ENCODE results near the gene ZDHHC11B. TPM values are rescaled to one million over a fixed set of nuclear protein-coding genes. Genes with fewer than 3 reads are reported as not detected.
"Not testable (repeated sequence)": the region's sequence is repeated elsewhere in the genome, so short reads cannot be mapped to it uniquely, and the experiment has no call there.

ZDHHC11B gene
- total RNA-seq, 1 experiment from 2014 or later, result not detected

GRCh38 chr5:686172-686523, 98.4 kb downstream of the ZDHHC11B start:
- DNase-seq (ENCODE audit: low read depth), result not testable (repeated sequence)

DNA sequence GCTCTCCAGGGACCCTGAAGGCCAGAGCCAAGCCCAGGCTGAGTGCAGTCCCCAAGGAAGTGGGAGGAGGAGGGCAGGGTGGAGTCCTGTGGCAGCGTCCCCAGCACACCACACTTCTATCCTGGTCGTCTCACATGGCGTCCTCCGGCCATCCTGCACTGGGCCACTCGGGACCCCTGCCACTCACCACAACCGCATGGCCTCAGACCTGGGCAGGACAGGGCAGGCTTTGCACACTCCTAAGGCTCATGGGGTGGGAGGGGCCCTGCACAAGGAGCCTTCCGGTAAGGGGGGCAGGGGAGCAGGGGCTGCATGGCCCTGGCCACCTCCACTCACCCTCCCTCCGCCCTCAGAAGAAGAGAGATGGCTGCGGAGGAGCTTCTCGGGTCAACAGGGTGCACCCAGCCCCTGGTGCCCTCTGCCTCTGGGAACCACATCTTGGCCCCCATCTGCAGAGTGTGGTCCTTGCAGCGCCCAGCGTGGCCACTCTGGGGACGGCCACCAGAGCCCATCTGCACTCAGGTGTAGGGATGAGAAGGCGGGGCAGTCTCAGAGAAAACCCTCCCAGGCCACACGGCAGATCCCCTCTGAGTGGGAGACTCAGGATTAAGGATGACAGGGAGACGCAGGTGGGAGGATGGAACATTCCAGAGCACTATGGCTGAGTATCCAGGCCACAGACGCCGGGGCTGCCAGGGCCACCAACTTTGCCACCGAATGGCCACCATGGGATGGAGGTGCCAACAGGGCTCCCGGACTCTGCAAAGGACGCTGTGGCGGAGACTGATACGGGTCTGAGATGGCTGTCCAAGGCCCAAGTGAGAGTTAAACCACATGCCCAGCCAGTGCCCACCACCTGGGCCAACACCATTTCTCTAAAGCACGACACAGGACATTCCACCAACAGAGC, 99.0 kb downstream of the ZDHHC11B start:
- no peak for DNase-seq (ENCODE audit: low read depth)

DNA sequence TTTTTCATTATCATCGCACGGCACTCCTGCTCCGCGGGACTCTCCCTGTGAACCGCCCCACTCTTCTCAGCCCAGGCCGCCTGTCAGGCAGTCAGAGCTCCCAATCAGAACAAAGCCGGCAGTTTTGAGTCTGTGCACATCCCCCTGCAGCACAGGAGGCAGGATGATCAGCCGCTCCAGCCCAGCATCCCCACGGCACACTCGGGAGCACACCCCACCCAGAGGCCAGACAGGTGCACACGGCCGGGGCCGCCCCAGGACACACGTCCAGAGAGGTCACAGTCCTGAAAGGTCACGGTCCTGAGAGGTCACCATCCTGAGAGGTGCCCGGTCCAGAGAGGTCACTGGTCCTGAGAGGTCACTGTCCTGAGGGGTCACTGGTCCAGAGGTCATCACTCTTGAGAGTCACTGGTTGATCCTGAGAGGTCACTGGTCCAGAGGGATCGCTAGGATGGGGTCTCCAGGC, 99.7 kb downstream of the ZDHHC11B start:
- DNase-seq (ENCODE audit: low read depth), result no peak

- no peak for DNase-seq (ENCODE audit: low read depth)
These were observed 100.7 kb downstream of the ZDHHC11B start for GRCh38 chr5:683551-684481.

DNA sequence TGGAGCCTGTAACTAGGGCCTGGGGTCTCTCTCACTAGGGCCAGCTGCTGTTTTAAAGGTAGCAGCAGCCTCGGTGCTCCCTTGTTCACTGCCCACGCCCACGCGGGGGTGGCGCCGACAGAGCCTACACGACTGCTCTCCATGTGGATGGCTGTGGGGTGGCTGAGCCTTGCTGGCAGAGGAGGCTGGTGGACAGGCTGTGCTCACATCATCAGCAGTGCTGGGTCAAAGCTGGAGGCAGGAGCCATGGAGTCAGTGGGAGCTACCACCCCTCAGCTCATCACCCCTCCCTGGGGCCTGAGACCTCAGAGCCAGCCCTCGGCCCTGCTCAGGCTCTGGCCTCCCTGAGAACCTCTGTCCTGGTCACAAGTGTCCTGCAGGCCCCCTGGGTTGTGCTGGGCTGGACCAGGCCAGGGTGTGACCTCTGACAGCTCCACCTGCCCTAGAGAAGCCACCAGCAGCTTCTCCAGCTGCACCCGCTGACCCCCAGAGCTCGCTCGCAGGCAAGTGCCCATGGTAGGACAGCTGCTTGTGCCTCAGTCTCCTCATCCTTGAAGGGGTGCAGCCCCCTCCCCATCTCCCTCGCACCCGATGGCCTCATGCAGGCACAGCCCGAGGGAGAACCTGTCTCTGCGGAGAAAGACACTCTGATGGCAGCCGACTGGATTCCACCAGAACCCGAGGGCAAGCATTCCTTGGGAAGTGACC, 101.7 kb downstream of the ZDHHC11B start:
- not testable (repeated sequence) for DNase-seq (ENCODE audit: low read depth)

DNA sequence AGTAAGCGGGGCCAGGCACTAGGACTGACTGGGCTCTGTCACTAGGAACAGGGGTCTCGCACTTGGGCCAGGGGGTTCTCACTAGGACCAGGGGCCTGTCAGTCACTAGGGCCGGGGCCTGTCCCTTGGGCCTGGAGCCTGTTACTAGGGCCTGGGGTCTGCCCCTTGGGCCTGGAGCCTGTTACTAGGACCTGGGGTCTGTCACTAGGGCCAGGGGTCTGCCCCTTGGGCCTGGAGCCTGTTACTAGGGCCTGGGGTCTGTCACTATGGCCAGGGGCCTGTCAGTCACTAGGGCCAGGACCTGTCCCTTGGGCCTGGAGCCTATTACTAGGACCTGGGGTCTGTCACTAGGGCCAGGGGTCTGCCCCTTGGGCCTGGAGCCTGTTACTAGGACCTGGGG, 102.3 kb downstream of the ZDHHC11B start:
- not testable (repeated sequence) for DNase-seq (ENCODE audit: low read depth)

GRCh38 chr5:681317-682191, 103.0 kb downstream of the ZDHHC11B start:
- not testable (repeated sequence) for DNase-seq (ENCODE audit: low read depth)

- not testable (repeated sequence) for DNase-seq (ENCODE audit: low read depth)
These were observed 103.7 kb downstream of the ZDHHC11B start for GRCh38 chr5:680836-681235.

DNA sequence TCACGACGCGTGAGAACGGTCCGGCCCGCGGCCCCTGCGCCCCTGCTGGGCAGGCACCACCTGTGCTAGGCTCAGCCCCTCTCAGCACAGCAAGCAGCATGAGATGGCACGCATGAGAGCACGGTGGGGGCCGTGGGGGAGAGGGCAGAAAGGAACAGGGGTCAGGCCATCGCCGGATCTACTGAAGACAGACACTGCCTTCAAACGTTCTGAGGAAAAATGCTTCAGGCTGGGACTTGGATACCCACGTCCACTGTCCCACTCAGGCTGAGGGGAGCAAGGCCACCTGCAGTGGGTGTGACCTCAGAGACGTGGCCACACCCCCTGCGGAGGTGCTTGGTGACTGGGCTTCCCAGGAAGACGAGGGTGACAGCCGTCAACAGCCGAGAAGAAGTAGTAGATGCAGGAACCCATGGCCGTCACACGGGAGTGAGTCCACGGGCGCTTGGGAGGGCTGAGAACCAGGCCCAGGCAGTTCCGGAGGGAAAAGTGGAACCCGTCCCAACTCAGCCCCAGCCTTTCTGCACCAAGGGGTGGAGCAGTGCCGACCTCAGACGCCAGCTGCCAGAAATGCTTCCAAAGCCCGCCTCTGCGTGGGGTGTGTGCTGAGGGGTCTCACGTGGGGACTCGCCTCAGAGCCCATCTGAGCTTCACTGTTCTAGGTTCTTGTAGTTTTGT, 104.3 kb downstream of the ZDHHC11B start:
- not testable (repeated sequence) for DNase-seq (ENCODE audit: low read depth)

GRCh38 chr5:679166-679895, 105.2 kb downstream of the ZDHHC11B start:
- DNase-seq (ENCODE audit: low read depth), result not testable (repeated sequence)

DNA sequence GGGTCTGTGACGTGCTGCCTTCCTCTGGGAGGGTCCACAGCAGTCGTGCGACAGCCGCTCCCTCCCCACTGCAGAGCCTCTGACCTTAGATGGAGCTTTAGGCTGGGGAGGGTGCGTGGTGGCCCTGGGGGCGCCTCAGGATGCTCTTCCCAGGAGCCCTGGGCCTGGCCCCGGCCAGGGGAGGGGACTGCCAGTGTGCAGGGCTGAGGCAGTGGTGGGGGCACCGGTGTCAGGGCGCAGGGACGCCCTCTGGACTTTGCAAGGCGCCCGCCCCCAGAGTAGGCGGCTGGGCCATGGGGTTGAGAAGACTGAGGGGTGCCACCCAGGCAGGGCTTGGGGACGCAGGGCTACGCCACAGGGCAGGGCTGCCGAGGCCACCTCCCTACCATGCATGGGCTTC, 106.0 kb downstream of the ZDHHC11B start:
- not testable (repeated sequence) for DNase-seq (ENCODE audit: low read depth)

DNA sequence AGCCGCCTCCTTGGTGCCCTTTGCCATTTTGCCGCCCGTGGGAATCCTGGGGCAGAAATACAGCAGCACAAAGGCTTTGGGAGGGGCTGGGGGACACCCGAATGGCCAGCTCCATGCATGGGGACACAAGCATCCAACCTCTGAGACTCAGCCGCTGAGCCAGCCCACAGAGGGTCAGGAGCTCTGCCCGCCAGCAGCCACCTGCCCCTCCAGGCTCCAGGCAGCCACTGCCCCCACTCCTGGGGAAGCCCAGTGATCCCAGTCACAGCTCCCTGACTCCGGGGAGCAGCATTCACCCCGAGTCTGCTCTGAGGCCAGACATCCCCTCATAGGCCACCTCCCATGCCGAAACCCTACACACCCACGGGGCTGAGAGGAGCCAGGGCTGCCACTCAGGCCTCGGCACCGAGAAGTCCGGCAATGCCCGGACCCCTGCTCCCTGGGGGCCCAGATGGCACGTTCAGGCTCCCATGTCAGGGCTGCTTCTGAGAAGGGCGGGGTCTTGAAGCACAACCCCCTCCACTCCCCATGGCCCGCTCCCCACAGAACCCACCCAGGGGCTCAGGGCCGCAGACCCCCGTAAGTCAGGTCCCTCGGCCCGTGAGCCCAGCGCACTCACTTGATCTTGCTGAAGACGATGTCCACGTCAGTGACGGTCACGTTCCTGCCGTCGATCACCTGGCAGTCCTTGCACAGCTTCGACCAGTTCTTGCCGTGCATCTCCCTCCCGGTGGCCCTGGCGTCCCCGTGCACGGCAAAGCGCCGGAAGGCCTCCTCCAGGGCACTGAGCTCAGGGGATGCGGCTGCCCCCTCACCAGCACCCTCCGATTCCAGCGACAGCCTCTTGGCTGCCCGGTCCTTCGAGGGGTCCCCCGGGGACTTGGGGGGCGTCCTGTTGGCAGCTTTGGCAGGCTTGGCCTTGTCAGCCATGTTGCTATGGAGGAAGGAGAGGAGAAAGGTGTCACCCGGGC, 107.1 kb downstream of the ZDHHC11B start:
- no peak for DNase-seq (ENCODE audit: low read depth)

DNA sequence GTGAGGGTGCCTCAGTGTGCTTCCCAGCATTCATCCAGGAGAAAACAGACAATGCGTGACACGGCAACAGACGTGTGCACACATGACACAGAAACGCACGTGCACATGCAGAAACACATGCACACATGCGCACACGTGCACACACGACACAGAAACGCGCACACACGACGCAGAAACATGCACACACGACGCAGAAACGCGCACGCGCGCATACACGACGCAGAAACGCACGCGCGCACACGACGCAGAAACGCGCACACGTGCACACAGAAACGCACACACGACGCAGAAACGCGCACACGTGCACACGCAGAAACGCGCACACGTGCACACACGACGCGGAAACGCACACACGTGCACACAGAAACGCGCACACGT, 107.8 kb downstream of the ZDHHC11B start:
- no peak for DNase-seq (ENCODE audit: low read depth)

- DNase-seq (ENCODE audit: low read depth), result no peak
These were observed 108.4 kb downstream of the ZDHHC11B start for GRCh38 chr5:675871-676698.

DNA sequence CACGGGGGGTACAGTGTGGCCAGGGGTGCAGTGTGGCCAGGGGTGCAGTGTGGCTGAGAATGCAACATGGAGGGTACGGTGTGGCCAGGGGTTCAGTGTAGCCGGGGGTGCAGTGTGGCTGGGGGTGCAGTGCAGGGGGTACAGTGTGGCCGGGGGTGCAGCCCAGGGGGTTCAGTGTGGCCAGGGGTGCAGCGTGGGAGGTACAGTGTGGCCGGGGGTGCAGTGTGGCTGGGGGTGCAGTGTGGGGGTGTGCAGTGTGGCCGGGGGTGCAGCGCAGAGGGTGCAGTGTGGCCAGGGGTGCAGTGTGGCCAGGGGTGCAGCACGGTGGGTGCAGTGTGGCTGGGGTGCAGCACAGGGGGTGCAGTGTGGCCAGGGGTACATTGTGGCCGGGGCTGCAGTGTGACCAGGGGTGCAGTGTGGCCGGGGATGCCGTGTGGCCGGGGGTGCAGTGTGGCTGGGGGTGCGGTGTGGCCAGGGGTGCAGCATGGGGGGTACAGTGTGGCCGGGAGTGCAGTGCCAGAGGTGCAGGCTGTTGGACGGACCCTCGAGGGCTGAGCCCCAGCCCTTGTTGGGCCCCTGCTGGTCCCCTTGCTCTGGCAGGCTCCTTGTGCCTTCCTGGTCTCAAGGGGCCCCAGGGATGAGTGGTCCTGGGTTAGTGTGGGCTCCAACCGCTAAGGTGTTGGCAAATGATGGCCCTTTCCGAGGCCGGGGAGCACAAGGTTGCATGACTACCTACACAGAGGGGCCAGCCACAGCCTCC, 109.2 kb downstream of the ZDHHC11B start:
- no peak for DNase-seq (ENCODE audit: low read depth)

DNA sequence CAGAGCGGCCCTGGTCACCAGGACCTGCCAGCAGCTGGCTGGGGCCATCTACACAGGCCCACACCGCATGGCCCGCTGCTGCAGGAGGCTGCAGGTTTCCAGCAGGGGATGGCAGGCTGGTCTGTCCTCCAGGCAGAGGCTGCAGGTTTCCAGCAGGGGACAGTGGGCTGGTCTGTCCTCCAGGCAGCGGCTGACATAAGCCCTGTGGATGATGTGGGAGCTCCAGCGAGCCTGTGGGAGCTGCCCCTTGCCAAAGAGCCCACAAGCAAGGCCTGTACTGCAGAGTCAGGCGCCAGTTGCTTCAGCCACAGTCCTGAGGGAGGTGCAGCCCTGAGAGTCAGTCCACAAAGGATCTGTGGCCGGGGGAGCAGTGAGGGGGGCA, 109.9 kb downstream of the ZDHHC11B start:
- no peak for DNase-seq (ENCODE audit: low read depth)
